Endometrial microvascular endothelial cells (primary cell): Measurements from ENCODE around the gene ATP10B. TPM values are rescaled to one million over a fixed set of nuclear protein-coding genes. Genes with fewer than 3 reads are reported as not detected.

ENCODE experiments used
- in situ Hi-C: cut with HindIII; loops from 2 replicates; pipeline ENCODE4 v1.10.0; 2017; ENCODE audit warnings: low sequenced_read_pairs, low pct_unique_long_range_greater_than_20kb; ENCODE audit errors: inconsistent ontology term
- total RNA-seq: library from RNA; depleted of rRNA; stranded (reverse); fragments of >200 nt; gene quantifications from one replicate; pipeline ENCODE4 v1.2.3, GENCODE V29; 2015; ENCODE audit errors: inconsistent ontology term

Gene ATP10B
- total RNA-seq, 1 donor from 2014 or later = not detected

DNA sequence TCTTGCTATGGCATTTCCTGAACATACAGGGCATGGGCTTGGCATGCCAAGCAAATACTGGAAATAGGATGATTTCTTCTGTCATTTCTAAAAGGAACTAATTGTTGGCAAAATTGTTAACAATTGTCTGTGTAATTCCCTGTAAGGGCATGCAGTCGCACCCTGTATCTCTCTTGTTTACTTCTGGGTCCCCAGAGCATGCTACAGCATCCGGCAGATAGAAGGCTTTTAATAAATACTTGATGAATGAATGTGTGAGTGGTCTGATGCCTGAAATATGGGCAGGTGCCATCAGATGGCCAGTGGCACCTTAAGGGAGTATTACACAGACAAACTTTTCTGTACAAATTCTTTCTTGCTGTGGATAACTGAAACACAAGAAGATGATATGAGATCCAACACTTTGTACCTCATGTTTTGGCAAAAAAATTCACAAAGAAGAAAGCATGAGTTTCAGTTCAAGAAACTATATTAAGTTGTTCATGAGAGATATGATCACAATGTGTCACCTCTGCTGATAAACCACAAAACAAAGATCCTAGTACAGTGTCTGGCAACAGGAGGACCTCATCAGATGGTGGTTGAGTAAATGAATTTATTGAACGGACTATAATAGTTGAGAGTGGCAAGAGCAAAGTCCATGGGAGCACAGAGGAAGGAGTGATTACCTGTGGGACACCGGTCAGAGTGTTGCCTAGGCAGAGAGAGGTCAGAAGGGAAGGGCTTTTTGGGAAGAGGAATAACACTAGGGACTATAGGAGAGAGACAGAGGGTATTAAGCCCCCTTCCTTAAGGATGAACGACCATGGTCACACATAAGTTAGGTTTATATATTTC, 194.2 kb downstream of the ATP10B start:
- in situ Hi-C loops = no loop called here

DNA sequence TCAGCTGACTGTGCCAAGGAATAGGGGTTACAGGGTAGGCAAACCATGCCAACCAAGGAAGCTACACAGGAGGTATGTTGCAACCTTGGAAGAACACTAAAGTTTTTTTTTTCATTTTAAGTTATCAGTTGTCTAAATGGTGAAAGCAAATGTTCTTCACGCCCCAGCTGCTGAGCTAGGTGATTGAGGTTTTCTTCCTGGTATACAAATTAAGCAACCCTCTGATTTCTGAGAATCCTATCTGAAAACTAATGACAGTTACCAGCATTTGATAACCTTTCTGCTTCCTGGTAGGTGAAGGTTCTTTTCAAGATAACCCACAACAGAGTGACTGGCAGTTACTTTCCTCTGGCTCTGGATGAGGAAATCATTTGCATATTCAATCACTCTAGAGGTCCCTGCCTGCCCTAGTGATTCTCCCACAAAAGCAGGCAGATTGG, 194.9 kb downstream of the ATP10B start:
- in situ Hi-C loops = no loop called here

DNA sequence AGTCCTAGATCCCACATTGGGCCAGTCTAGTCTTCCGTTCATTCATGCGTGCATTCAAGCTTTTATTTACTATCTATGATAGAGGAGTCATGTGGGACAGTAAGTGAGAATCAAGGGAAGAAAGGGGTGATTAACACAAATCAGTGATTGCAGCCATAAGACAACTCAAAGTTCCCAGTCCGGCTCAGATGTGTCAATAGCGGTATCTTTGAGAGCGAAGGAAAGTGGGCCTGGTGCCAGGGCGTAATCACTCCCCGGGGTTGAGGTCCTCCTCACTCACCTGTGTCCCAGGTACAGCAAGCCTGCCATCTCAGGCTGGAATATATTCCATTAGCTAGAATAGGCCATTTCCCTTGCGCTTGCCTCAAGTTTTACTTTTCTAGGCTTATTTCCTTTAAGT, 196.3 kb downstream of the ATP10B start:
- in situ Hi-C loops = no loop called here

DNA sequence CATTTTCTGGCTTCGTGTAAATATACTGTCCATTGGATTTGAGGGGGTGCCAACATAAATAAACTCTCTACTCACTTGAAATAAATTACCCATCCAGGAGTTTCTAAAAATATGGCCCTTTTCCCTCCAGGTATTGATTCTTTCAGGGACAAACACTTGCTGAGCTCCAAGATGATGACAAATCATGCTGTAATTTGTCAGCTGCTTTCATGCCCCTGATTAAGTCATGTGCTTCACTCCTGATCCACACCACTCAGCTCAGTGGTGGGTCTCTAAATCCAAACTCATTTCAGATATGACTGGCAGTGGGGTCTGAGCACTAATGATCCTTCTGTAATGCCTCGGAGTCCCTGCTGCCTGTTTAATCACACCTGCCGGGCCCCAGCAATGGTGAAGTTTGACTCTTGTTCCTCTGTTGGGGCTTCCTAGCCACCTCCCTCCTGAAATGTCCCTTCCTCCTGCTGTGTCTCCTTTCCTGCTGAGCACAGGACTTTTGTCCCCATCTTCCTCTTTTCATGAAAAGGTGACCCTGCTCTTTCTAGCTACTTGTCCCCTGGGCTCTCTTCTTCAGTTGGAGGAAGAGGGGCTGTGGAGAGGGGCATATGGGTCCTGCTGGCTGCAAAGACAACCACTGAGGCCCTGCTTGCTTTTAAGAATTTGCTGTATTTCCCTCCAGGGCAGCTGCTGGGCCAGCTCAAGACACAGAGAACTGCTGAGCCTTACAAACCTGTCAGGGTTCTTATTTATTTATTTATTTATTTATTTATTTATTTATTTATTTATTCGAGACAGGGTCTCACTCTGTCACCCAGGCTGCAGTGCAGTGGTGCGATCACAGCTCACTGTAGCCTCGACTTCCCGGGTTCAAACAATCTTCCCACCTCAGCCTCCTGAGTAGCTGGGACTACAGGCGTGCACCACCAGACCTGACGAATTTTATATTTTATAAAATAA, 200.0 kb downstream of the ATP10B start:
- in situ Hi-C loops = no loop called here

GRCh38 chr5:160649304-160649703, 202.7 kb downstream of the ATP10B start:
- in situ Hi-C loops = no loop called here

GRCh38 chr5:160646033-160646432, 206.0 kb downstream of the ATP10B start:
- in situ Hi-C loops = no loop called here

DNA sequence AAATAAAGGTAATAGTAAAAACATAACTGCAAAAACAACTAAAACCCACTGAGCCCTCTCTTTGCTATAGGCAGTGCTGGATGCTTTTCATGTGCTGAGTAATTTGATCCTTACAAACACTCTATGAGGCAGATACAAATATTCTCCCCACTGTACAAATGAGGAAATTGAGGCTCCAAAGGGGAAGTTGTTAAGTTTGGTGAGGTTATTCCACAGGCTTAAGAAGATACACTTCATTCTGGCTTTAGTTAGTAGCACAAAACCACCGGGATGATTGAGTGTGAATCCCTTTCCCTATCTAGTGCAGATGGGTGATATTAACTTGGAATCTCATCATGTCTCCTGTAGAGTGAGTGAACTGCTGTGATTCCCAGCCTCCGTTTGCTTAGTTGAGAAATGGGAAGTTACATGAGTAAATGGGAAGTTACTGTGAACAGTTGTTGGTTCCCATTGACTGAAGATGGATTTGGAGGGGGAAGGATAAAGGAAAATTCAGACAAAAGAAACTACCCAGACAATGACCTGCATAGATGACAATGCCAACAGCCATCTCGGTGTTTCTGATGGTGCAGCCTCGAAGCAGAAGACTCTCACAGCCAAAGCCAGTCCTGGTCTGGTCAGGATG, 208.3 kb downstream of the ATP10B start:
- in situ Hi-C loops = no loop called here

GRCh38 chr5:160641405-160641804, 210.6 kb downstream of the ATP10B start:
- in situ Hi-C loops = no loop called here

- in situ Hi-C loops = no loop called here
Measured at GRCh38 chr5:160640406-160640805, 211.6 kb downstream of the ATP10B start.

DNA sequence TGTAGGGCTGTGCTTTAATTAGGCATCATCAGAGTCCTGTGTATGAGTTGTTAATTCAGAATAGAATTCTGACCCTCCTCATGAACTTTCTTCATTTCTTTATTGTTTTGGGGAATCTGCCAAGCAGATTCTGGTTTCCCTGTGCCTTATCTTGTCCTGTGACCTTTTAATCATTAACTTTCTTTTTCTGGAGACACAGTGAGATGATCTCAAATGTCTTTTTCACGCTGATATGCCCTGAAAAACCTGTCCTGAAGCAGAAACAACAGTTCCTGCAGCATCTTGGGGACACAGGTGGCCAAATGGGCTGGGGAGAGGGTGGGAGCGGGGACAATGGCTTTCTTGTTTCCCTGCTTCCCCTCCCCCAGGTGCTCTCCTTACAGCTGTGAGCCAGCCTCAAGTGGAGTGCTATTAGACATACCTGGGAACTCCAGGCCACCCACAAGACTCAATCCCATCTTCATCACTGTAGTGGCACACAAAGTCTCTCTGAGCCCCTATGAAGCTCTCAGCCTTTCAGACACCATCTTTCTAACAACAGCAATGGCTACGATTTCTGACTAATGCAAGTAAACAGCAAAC, 213.8 kb downstream of the ATP10B start:
- in situ Hi-C loops = no loop called here

- in situ Hi-C loops = no loop called here
Measured at GRCh38 chr5:160637357-160638090, 214.5 kb downstream of the ATP10B start.

- in situ Hi-C loops = no loop called here
Measured at GRCh38 chr5:160635663-160636062, 216.3 kb downstream of the ATP10B start.

DNA sequence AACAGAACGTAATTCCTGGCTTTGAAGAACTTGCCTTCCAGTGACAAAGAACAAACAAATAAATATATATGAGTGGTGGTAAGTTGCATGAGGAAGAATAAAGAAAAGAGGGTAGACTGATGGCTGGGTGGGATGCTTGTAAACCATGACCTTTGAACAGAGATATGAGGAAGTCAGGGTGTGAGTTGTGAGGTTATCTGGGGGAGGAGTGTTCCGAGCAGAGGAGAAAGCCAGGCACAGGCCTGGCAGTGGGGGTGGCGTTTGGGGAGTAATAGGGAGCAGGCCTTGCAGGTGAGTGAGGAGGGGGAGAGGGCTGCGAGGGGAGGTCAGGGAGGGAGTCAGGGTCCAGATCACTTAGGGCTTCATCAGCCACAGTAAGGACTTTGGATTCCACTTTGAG, 217.0 kb downstream of the ATP10B start:
- in situ Hi-C loops = no loop called here

DNA sequence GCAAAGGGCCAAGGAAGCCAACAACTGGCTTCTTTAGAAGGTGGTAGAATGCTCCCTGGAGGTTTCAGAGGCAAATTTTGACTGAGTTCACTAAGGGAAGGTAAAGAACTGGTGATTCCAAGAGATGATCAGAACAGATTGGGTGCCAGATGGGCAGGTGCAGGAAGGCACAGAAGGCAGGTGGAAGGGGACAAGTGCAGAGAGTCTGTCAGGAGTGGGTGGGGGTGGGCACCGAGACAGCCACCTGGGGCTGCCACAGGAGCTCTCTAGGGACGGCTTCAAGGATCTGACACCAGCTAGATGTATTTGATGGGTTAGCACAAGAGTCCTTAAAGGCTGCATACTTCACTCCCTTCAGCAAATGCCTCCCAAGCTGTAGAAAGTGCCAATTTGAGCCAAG, 223.0 kb downstream of the ATP10B start:
- in situ Hi-C loops = no loop called here

DNA sequence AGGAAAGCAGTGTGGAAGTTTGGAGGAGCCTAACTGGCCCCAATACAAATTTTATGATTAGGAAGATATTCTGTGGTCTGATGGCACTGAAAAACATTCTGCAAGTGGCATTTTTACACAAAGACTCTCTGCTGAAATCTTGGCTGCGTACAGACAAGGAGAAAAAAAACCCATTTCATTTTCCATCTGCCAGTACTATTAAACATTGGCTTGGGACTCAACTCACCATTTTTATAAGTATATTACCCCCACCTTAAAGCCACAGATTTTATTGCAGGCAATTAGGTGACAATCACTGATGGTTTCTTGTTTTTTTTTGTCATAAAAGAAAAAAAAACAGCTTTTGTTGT, 223.4 kb downstream of the ATP10B start:
- in situ Hi-C loops = no loop called here

- in situ Hi-C loops = no loop called here
Measured at GRCh38 chr5:160627921-160628618, 223.9 kb downstream of the ATP10B start.

- in situ Hi-C loops = no loop called here
Measured at GRCh38 chr5:160626322-160626721, 225.7 kb downstream of the ATP10B start.

- in situ Hi-C loops = no loop called here
Measured at GRCh38 chr5:160621526-160621925, 230.5 kb downstream of the ATP10B start.
